Omental fat pad (tissue), 4 donors: ENCODE results near the gene ADCY2. TPM values are rescaled to one million over a fixed set of nuclear protein-coding genes. Genes with fewer than 3 reads are reported as not detected.

Experiments
- ATAC-seq: fragments of 150-250 bp; one replicate; pipeline ENCODE4 v1.9.1; 2016; ENCODE audit warnings: mild to moderate bottlenecking, moderate library complexity; ENCODE audit not compliant: low FRiP score
- DNase-seq: peaks from one replicate; pipeline ENCODE4 v3.0.0-alpha.2; 2019; ENCODE audit warnings: low spot score
- total RNA-seq, 4 donors: library from RNA; depleted of rRNA; stranded (reverse); fragments of >200 nt; gene quantifications; one replicate each; pipeline ENCODE4 v1.1.0, GENCODE V29; 2016
- TF ChIP-seq, protein P1 (sequence below), 3 donors: fragments of 450-650 bp; IDR thresholded peaks; one replicate each; pipeline ENCODE4 v1.5.1; 2016 to 2017; ENCODE audit warnings: antibody characterized with exemption in 3 of 3, mild to moderate bottlenecking in 3 of 3, moderate library complexity in 2 of 3

ADCY2 gene
- total RNA-seq, 4 donors from 2014 or later: 1.1 to 2.4 (median 1.7) TPM

DNA sequence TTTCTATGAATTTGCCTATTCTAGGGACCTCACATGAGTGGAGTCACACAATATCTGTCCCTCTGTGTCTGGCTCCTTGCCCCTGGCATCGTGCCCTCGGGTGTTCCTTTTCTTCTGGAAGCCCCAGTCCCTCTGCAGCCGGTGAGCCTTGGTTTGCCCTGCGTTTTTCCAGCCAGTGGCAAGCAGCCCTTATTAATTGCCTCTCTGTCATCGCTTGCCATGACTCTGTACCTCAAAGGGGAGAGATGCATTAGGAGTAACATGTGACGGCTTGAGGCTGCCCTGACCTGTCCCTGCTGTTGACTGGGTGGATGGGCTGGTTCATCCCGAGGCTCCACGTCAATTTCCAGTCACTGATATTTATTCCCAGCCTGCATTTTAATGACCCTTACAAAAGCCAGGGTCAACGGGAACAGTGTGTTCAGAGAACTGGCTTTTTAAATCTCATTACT is 367.7 kb downstream of the ADCY2 start:
- TF ChIP-seq, protein P1, sequence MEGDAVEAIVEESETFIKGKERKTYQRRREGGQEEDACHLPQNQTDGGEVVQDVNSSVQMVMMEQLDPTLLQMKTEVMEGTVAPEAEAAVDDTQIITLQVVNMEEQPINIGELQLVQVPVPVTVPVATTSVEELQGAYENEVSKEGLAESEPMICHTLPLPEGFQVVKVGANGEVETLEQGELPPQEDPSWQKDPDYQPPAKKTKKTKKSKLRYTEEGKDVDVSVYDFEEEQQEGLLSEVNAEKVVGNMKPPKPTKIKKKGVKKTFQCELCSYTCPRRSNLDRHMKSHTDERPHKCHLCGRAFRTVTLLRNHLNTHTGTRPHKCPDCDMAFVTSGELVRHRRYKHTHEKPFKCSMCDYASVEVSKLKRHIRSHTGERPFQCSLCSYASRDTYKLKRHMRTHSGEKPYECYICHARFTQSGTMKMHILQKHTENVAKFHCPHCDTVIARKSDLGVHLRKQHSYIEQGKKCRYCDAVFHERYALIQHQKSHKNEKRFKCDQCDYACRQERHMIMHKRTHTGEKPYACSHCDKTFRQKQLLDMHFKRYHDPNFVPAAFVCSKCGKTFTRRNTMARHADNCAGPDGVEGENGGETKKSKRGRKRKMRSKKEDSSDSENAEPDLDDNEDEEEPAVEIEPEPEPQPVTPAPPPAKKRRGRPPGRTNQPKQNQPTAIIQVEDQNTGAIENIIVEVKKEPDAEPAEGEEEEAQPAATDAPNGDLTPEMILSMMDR (IDR thresholded peaks at IDR 0.05): no peak
- DNase-seq (no peak), ATAC-seq (no peak)

DNA sequence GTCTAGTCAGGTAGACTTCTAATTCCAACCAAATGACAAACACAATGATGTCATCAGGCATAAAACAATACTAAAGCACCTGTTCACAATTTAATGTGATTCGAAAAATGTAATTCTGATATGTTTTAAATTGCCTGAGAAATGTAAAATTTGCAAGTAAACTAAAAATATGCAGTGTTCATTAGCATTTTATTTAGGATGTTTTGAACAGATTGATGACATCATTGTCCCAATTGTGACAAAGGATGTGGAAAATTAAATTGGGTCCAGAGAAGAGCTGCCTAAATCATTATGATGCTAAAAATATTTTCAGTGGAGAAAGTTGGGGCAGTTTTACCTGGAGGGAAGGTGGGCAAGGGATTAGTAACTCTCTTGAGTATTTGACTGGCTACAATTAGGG is 368.5 kb downstream of the ADCY2 start:
- ATAC-seq: no peak
- DNase-seq: no peak
- TF ChIP-seq, protein P1 (IDR thresholded peaks at IDR 0.05): no peak

DNA sequence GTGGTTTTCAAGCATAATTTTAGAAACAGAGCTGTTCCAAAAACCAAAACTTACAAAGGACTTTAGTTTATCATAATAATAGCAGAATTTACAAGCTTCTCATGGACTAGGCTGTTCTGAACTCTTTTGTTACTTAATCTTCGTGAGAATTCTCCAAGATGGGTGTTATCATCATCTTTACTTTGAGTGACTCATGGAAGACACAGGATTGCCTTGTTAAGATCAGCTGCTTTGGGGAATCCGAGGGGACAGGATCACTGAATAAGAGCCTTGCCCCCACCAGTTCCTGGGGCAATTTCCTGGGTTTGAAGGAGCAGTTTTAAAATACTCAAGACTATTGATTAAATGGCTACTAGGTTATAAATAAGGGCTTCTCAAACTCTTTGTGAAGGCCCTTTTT is 374.5 kb downstream of the ADCY2 start:
- TF ChIP-seq, protein P1 (IDR thresholded peaks at IDR 0.05): no peak
- ATAC-seq (no peak), DNase-seq (no peak)

DNA sequence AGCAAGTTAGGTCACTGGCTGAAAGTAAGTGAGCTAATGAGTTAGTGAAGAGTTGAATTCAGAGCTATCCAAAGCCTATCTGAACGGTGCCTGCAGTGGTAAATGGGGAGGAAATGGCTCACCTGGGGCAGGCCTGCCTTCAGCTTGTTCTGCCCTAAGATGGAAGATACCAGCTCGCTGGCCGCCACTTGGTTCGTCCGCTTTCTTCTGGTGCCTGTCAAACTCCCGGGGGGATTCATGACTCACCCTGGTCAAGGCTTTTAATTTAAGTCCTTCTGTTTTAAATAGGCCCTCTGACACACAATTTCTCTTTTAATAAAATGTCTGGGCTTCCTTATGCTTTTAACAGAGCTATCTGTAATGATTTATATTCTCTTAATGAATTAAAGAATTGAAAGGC is 376.2 kb downstream of the ADCY2 start:
- TF ChIP-seq, protein P1 (IDR thresholded peaks at IDR 0.05): no peak
- ATAC-seq (no peak), DNase-seq (no peak)

DNA sequence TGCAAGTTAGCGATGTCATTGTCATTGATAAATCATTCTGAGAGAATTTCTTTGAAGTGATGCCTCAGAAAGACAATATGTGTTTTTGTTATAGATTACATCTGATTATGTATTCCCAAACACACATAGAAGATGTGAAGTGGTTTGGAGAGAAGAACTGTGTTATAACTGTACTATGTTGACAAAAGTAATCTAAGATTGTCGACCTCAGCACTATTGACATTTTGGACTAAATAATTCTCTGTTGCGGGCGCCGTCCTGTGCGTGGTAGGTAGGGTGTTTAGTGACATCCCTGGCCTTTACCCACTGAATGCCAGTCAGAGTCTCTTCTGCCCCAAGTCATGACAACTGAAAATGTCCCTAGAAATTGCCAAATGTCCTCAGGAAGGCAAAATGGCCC is 377.2 kb downstream of the ADCY2 start:
- TF ChIP-seq, protein P1 (IDR thresholded peaks at IDR 0.05): no peak
- DNase-seq: no peak
- no peak for ATAC-seq

DNA sequence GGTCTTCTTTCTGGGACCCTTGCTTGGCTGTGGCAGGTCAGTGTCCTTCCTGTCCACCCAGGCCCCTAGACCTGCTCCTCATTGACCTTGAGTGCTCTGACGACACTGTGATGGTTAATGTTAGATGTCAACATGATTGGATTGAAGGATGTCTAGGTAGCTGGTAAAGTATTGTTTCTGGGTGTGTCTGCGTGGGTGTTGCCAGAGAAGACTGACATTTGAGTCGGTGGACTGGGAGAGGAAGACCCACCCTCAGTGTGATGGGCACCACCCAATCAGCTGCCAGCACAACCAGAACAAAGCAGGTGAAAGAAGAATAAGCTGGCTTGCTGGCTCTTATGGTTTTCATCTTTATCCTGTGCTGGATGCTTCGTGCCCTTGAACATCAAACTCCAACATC is 380.5 kb downstream of the ADCY2 start:
- TF ChIP-seq, protein P1 (IDR thresholded peaks at IDR 0.05): no peak
- ATAC-seq (no peak), DNase-seq (no peak)

DNA sequence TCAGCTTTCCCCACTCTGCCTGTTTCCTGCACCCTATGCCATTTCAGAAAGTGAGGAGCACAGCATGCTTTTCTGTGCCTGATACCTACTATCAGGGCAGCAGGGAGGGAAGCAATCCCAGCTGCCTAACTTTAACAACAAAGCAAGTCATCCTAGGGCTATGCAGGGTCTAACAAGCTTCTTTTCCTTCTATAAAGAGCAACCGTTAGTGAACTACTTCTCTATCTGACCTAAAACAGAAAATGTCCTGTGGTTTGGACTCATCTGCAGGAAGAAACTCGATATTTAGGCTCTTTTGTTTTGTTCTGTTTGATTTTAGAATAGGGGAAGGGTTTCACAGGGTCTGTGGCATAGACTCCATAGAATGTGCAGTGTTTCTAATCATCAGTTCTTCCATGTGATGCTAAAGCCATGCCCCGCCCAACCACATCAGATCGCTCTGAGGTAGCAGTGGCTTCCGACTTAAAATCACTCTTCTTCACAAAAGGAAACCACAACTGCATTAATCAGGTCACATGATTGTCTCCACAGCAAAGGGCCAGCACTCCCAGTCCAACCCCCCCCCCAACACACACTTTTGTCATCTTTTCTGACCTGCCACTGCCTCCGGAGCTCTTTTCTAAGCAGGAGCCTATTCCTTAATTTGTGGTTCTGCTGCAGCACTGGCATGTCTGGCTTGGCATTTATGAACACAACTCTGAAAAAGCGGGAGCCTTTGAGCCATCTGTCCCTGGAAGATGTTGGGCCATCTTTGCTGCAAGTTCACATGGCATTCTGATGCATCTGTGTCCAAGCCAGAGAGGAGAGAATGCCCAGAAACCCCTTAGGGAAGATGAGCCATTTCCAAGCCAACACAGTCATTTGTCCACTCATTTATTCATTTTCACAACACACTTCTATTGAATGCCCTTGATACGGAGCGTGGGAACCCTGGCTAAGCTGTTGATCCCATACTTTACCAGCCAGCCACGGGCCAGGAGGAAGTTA is 383.4 kb downstream of the ADCY2 start:
- DNase-seq: no peak
- TF ChIP-seq, protein P1 (IDR thresholded peaks at IDR 0.05): no peak
- ATAC-seq: no peak
